ENCODE data around the gene KISS1.

Gene KISS1

GRCh38 chr1:204170494-204171155 is 25.7 kb downstream of the KISS1 start:
- Histone ChIP-seq H3K9me3 (ENCODE audit: control insufficient read depth, insufficient read depth, low read depth, low read length) (no peaks in the 10 kb centered on the region), H3K4me1 (ENCODE audit: control insufficient read depth, insufficient read depth, low read length) (no peaks in the 10 kb centered on the region), H3K4me3 (ENCODE audit: low read depth, low read length) (no peak overlapping the region), H3K27ac (ENCODE audit: extremely low read depth, low read depth, low read length) (no peak overlapping the region), H3K36me3 (ENCODE audit: control insufficient read depth in 2 of 2, insufficient read depth in 1 of 2, low read length in 2 of 2) (no peaks in the 10 kb centered on the region)
- no peak for TF ChIP-seq REPIN1 (tag by site-specific recombination; IDR thresholded peaks at IDR 0.05; ENCODE audit: low read depth)
- no peak for TF ChIP-seq ELK4 (IDR thresholded peaks at IDR 0.05; ENCODE audit: borderline replicate concordance, low read depth, low read length)
- no peak for TF ChIP-seq ZNF768 (tag by site-specific recombination; IDR thresholded peaks at IDR 0.05)
- no peak for TF ChIP-seq ZNF324 (tag by site-specific recombination; IDR thresholded peaks at IDR 0.05)
- no peak for TF ChIP-seq ZNF585B (tag by site-specific recombination; IDR thresholded peaks at IDR 0.05)
- TF ChIP-seq ZNF843 (tag by site-specific recombination; IDR thresholded peaks at IDR 0.05): no peak
- TF ChIP-seq ZNF529 (tag by site-specific recombination; IDR thresholded peaks at IDR 0.05; ENCODE audit: insufficient replicate concordance): no peak
- no peak for TF ChIP-seq ZNF514 (tag by site-specific recombination; IDR thresholded peaks at IDR 0.05)
- TF ChIP-seq ZBTB26 (tag by site-specific recombination; optimal IDR thresholded peaks at IDR 0.05): no peak
- POLR2A ChIA-PET: no interaction called here
- CTCF ChIA-PET: interaction anchor here (0.6 to 14.1 kb wide), 6 partner anchors 8 to 228 kb away, joined by 3 to 178 read pairs (median 8); partner anchors contain the start of gene PLEKHA6

- ChIA-PET POLR2A (no interaction called here), CTCF (interaction anchor here (0.7 to 14.1 kb wide), 7 partner anchors 7 to 229 kb away, joined by 3 to 178 read pairs (median 4); partner anchors contain the start of gene PLEKHA6)
- Histone ChIP-seq H3K36me3 (ENCODE audit: control insufficient read depth in 2 of 2, insufficient read depth in 1 of 2, low read length in 2 of 2) (no peaks in the 10 kb centered on the region), H3K4me3 (ENCODE audit: low read depth, low read length) (no peak overlapping the region), H3K27ac (ENCODE audit: extremely low read depth, low read depth, low read length) (no peak overlapping the region), H3K9me3 (ENCODE audit: control insufficient read depth, insufficient read depth, low read depth, low read length) (no peaks in the 10 kb centered on the region), H3K4me1 (ENCODE audit: control insufficient read depth, insufficient read depth, low read length) (no peaks in the 10 kb centered on the region)
- no peak for TF ChIP-seq ZNF548 (tag by site-specific recombination; IDR thresholded peaks at IDR 0.05)
- TF ChIP-seq BCL11B (tag by site-specific recombination; IDR thresholded peaks at IDR 0.05; ENCODE audit: low read depth): no peak
- TF ChIP-seq TRIM28 (IDR thresholded peaks at IDR 0.05; ENCODE audit: borderline replicate concordance, low read length): peak; percentile 85; the same call in 1 of the 2 replicates
- no peak for TF ChIP-seq HIC1 (tag by site-specific recombination; IDR thresholded peaks at IDR 0.05)
- TF ChIP-seq ZNF148 (tag by site-specific recombination; IDR thresholded peaks at IDR 0.05; ENCODE audit: borderline replicate concordance): no peak
- peak; percentile 97 for TF ChIP-seq SETDB1 (IDR thresholded peaks at IDR 0.05; ENCODE audit: insufficient read length, low read length)
- TF ChIP-seq ZNF747 (tag by site-specific recombination; IDR thresholded peaks at IDR 0.05): no peak
- TF ChIP-seq ZNF184 (tag by site-specific recombination; IDR thresholded peaks at IDR 0.05): 0 out of 2 replicates have a peak, but pooled peaks have one; percentile 30
- TF ChIP-seq TSHZ1 (tag by site-specific recombination; IDR thresholded peaks at IDR 0.05; ENCODE audit: borderline replicate concordance): no peak
Observed at GRCh38 chr1:204169858-204170257, 26.4 kb downstream of the KISS1 start.
